Lower leg skin (tissue), 4 donors: ENCODE measurements around the gene FGF23. TPM values are rescaled to one million over a fixed set of nuclear protein-coding genes. Genes with fewer than 3 reads are reported as not detected.

Source experiments
- DNase-seq, 2 donors: peaks; one replicate each; pipeline ENCODE4 v3.0.0-alpha.2; 2019; ENCODE audit warnings: low spot score in 2 of 2
- H3K4me3 ChIP-seq: fragments of 200-600 bp; sonication (generic); 2 replicates; pipeline ENCODE4 v1.5.1; 2017; ENCODE audit warnings: mild to moderate bottlenecking, low read depth; ENCODE audit not compliant: poor library complexity, severe bottlenecking
- POLR2A ChIP-seq, 2 donors: fragments of 450-650 bp; IDR thresholded peaks; one replicate each; pipeline ENCODE4 v1.6.1; 2016 to 2017; ENCODE audit warnings: antibody characterized with exemption in 2 of 2, mild to moderate bottlenecking in 1 of 2, moderate library complexity in 1 of 2
- WGBS, 2 donors: methylation state at CpG; one replicate each; pipeline ENCODE4 v1.1.5; 2018; 5-methylcytosine and 5-hydroxymethylcytosine counted together
- intact Hi-C: fragments of 100-400 bp; cut with DNase I; formaldehyde crosslinking; loops from one replicate; pipeline ENCODE4 v1.15.0; 2023; ENCODE audit warnings: low total_unique reads
- total RNA-seq, 4 donors: library from RNA; depleted of rRNA; stranded (reverse); fragments of >200 nt; gene quantifications; one replicate each; pipeline ENCODE4 v1.1.0, GENCODE V29; 2016
- TF ChIP-seq, protein P1 (sequence below), 3 donors: fragments of 450-650 bp; IDR thresholded peaks; one replicate each; pipeline ENCODE4 v1.5.1; 2016; ENCODE audit warnings: antibody characterized with exemption in 3 of 3, mild to moderate bottlenecking in 3 of 3, moderate library complexity in 2 of 3

FGF23 gene
- total RNA-seq, 4 donors from 2014 or later = not detected

DNA sequence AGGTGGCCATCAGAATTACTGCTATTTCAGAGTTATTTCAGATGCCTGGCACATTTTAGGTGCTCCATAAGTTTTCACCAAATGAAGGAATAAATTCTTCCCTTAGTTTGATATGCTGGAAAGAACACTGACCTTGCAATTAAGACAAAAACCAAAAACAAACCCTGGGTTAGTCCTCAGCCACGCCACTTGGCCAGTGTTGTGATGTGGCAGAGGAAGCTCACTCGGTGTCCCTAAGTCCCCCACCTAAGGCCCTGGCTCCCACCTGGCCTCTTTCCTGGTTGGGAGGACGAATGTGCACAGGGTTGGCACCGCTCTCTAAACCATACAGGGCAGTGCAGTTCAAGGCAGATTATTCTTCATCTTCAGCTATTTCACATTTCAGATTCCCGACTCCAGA lies 13.7 kb upstream of the FGF23 start:
- H3K4me3 ChIP-seq = no peak overlapping the region
- WGBS, 2 donors = 77 to 85% methylated on average over 5 of the region's 5 CpGs
- intact Hi-C loops = no loop called here
- TF ChIP-seq, protein P1, sequence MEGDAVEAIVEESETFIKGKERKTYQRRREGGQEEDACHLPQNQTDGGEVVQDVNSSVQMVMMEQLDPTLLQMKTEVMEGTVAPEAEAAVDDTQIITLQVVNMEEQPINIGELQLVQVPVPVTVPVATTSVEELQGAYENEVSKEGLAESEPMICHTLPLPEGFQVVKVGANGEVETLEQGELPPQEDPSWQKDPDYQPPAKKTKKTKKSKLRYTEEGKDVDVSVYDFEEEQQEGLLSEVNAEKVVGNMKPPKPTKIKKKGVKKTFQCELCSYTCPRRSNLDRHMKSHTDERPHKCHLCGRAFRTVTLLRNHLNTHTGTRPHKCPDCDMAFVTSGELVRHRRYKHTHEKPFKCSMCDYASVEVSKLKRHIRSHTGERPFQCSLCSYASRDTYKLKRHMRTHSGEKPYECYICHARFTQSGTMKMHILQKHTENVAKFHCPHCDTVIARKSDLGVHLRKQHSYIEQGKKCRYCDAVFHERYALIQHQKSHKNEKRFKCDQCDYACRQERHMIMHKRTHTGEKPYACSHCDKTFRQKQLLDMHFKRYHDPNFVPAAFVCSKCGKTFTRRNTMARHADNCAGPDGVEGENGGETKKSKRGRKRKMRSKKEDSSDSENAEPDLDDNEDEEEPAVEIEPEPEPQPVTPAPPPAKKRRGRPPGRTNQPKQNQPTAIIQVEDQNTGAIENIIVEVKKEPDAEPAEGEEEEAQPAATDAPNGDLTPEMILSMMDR (IDR thresholded peaks at IDR 0.05) = no peak
- TF ChIP-seq POLR2A (IDR thresholded peaks at IDR 0.05) = no peak
- DNase-seq = no peak

DNA sequence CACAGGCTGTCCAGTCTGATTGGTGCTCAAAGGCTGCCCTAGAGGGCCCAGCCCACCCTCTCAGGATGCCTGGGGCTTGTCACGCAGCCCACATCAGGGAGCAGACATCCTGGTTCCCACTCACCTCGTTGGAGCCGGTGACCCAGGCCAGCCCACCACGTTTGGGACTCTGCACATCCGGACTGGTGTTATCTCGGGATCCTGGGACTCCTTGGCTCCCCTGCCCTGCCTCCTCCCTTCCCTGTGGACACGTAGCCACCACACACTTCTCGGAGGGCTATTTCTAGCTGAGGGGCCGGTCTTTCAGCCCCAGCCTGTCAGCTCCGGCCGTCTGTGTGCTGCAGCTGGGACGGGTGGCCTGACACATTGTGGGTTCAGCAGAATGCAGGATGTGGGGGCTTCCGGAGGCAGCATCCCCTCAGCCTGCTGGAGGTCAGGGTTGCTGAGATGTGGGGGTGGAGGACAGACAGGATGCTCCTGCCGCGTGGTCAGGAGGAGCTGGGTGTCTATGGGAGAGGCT lies 12.8 kb upstream of the FGF23 start:
- intact Hi-C loops = no loop called here
- TF ChIP-seq POLR2A (IDR thresholded peaks at IDR 0.05) = no peak
- TF ChIP-seq, protein P1 (IDR thresholded peaks at IDR 0.05) = no peak
- no peak overlapping the region for H3K4me3 ChIP-seq
- WGBS, 2 donors = 53 to 62% methylated on average over 15 of the region's 15 CpGs
- no peak for DNase-seq

DNA sequence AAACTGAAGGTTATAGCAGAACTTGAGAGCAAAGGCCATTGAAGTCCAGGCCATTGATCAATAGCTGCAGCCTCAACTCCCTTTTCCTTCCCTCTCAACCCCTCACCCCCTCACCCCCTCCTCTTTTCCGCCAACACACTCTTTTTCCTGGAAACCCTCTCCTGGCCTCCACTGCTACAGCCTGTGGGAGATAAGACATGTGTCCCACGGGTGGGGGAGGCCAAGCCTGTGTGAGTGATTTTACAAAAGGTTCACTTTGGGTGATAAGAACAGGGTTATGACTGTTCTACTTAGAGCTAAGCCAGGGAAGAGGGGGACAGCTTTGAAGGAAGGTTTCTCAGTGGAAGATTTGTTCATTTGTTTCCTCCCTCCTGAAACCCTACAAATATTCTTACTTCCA lies 9.2 kb upstream of the FGF23 start:
- 55 to 63% methylated on average over 2 of the region's 2 CpGs for WGBS, 2 donors
- no peak overlapping the region for H3K4me3 ChIP-seq
- DNase-seq = no peak
- intact Hi-C loops = no loop called here
- TF ChIP-seq POLR2A (IDR thresholded peaks at IDR 0.05) = no peak
- TF ChIP-seq, protein P1 (IDR thresholded peaks at IDR 0.05) = no peak

DNA sequence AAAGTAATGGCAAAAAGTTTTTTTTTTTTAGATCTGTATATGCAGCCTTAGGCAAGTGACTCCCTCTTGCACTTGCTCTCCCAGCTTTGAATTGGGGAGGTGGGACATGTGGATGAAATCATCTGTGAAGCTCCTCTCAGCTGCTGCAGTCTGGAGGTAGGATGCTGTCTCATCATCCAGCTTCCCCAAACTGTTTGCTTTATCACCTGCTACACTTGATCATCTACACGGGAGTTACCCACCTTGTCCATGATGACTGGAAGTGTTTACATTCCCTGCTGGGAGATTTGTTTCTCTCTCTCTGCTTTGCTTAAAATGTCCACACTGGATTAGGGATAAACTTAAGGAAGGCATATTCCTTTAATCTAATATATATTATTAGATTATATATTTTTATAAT lies 8.5 kb upstream of the FGF23 start:
- no peak for DNase-seq
- intact Hi-C loops = no loop called here
- TF ChIP-seq POLR2A (IDR thresholded peaks at IDR 0.05) = no peak
- TF ChIP-seq, protein P1 (IDR thresholded peaks at IDR 0.05) = no peak
- WGBS, 2 donors = 74 to 75% methylated on average over 1 of the region's 1 CpG
- H3K4me3 ChIP-seq = no peak overlapping the region

DNA sequence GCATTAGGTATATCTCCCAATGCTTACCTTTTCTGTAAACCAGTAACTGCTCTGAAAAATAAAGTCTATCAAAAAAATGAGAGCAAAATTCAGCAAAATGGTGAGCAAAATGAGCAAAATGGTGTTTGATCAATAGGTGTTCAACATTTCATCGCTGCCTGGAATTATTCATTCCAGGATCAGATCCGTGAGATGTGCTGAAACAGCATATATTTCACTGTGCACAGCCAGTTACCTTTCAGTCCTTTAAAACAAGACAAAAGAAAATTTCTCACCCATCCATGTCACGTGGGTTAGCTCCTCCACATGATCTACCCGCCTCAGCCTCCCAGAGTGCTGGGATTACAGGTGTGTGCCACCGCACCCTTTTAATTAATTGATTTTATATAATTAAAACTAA lies 8.1 kb upstream of the FGF23 start:
- no peak overlapping the region for H3K4me3 ChIP-seq
- DNase-seq = no peak
- 83 to 84% methylated on average over 5 of the region's 5 CpGs for WGBS, 2 donors
- intact Hi-C loops = no loop called here
- TF ChIP-seq, protein P1 (IDR thresholded peaks at IDR 0.05) = no peak
- no peak for TF ChIP-seq POLR2A (IDR thresholded peaks at IDR 0.05)

DNA sequence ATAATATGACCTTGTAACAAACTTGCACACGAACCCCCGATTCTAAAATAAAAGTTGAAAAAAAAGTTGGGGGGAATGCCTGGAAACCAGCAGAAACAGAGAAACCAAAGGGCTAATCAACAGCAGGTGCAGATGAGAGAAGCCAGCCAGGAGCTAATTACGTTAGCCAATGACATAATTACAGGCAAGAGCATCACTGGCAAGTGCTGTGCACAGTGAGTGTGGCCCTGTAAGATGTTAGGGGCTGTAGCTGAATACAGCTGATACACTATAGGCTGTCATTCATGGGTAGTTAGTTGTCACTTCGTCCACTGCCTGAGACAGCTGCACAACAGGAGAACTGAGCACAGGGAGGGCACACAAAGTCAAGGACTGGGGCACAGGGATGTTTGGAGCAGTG lies 7.3 kb upstream of the FGF23 start:
- TF ChIP-seq POLR2A (IDR thresholded peaks at IDR 0.05) = no peak
- TF ChIP-seq, protein P1 (IDR thresholded peaks at IDR 0.05) = no peak
- H3K4me3 ChIP-seq = no peak overlapping the region
- WGBS, 2 donors = 49 to 60% methylated on average over 4 of the region's 4 CpGs
- intact Hi-C loops = no loop called here
- no peak for DNase-seq
